ENCODE measurements around the gene GDE1.
A peak's percentile ranks its signal among the peaks of the same experiment; 100 is the strongest.

The GDE1 gene

DNA sequence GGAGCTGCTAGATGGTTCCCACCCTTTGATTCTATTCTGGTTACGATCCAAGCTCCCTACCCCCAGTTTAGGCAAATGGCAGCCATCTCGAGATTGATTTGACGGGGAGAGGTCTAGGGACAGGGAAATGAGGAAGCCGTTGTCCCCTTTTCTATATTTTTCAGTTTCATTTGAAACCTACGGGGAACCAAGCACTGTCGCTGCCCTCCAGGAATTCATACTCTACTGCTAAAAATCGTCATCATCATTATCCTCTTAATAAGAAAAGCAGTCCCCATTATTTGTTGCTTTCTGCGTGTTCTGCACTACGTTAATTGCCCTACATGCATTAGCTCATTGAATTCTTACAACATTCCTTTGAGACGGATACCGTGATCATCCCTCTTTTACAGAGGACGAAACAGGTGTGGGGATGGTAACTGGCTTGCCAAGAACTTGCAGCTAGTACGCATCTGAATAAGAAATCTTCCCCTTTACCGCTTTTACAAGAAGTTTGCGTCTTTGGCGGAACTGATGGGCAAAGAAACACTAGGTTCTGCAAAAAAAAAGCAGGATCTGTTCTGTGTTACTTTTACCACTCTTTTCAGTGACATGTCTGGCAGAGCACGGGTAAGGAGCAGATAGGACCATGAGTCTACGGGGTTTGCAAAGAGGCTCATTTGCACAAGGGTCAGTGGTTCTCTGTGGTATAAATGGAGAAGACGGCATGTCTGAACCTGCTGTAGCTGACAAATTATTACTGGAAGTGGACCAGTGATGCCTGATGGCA is 2.9 kb upstream of the GDE1 start:
- TF ChIP-seq TAF1 (IDR thresholded peaks at IDR 0.05; ENCODE audit: low read depth, low read length), result no peak
- TF ChIP-seq POU2F2 (IDR thresholded peaks at IDR 0.05; ENCODE audit: low read depth, low read length), result no peak
- TF ChIP-seq PAX5 (IDR thresholded peaks at IDR 0.05; ENCODE audit: insufficient read depth, low read length, severe bottlenecking), result no peak
- TF ChIP-seq POLR2AphosphoS5 (IDR thresholded peaks at IDR 0.05; ENCODE audit: low read depth, low read length), result no peak
- no peak for TF ChIP-seq POLR2A (IDR thresholded peaks at IDR 0.05; ENCODE audit: low read depth, low read length)
- TF ChIP-seq SPI1 (IDR thresholded peaks at IDR 0.05; ENCODE audit: low read depth, low read length), result peak; percentile 57
- DNase-seq (ENCODE audit: insufficient read length, low spot score) (no peak), FAIRE-seq (peak; percentile 61)

DNA sequence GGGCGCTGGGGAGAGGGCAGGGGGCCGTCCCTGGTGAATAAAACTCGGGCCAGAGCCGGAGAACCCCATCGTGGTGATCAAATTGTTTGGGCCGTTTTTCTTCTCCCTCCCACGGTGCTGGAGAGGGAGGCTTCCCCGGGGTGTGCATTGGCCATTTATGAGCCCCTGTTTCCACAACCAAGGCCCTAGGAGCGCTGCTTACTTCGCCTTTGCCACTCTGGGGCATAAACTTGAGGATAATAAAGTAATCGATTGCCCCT is 2.4 kb upstream of the GDE1 start:
- FAIRE-seq (no peak), DNase-seq (ENCODE audit: insufficient read length, low spot score) (no peak)
- TF ChIP-seq SPI1 (IDR thresholded peaks at IDR 0.05; ENCODE audit: low read depth, low read length) (no peak), POLR2A (IDR thresholded peaks at IDR 0.05; ENCODE audit: low read depth, low read length) (no peak), POLR2AphosphoS5 (IDR thresholded peaks at IDR 0.05; ENCODE audit: low read depth, low read length) (no peak), POU2F2 (IDR thresholded peaks at IDR 0.05; ENCODE audit: low read depth, low read length) (no peak), PAX5 (IDR thresholded peaks at IDR 0.05; ENCODE audit: insufficient read depth, low read length, severe bottlenecking) (no peak), TAF1 (IDR thresholded peaks at IDR 0.05; ENCODE audit: low read depth, low read length) (no peak)

DNA sequence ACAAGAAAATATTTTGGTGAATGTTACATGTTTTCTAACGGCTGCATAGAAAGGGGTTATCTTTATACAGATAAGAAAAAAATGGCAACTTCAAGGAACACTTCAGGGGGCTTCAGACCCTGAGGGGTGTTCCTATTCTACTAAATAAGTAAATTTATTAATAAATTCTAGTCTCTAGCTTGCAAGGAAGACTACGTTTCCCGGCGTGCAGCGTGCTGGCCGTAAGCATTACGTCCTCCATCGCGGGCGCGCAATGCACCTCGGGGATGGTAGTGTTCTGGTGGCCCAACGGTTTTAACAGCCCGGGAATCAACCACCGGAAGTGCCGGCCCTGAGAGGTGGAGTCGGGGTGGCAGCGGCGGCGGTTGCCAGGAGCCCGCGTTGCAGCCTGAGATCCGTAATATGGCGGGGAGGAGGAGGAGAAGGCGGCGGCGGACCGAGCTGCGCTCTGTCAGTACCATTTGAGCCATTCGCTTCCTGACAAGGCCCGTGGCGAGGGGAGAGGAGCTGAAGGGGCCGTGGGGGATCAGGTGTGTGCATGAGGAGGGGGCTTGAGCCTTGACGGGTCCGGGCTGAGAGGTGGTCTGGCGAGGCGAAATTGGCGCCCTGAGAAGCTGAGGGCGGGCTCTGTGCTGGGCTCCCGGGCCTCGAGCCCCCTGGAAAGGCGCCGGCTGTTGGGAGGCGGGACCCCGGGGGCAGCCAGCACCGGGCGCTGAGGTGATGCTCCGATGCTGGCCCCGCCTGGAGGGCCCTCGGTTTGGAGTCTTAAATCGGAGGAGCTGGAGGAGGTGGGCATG is 1.9 kb upstream of the GDE1 start, which contains the start of gene CCP110:
CCP110 (plus strand) TSS at position 384 of the 797 bp plus-strand sequence. CDS start 3,940 bp downstream, outside the sequence.
- TF ChIP-seq POU2F2 (IDR thresholded peaks at IDR 0.05; ENCODE audit: low read depth, low read length) (peak; percentile 34; the same call in 1 of the 2 replicates), POLR2AphosphoS5 (IDR thresholded peaks at IDR 0.05; ENCODE audit: low read depth, low read length) (0 out of 2 replicates have a peak, but pooled peaks have one; percentile 48), PAX5 (IDR thresholded peaks at IDR 0.05; ENCODE audit: insufficient read depth, low read length, severe bottlenecking) (no peak), POLR2A (IDR thresholded peaks at IDR 0.05; ENCODE audit: low read depth, low read length) (peak; percentile 51; the same call in 1 of the 2 replicates), TAF1 (IDR thresholded peaks at IDR 0.05; ENCODE audit: low read depth, low read length) (peak; percentile 58; the same call in 1 of the 2 replicates), SPI1 (IDR thresholded peaks at IDR 0.05; ENCODE audit: low read depth, low read length) (no peak; the same call in 1 of the 2 replicates)
- peak; percentile 77 for DNase-seq (ENCODE audit: insufficient read length, low spot score)
- peak; percentile 93 for FAIRE-seq

DNA sequence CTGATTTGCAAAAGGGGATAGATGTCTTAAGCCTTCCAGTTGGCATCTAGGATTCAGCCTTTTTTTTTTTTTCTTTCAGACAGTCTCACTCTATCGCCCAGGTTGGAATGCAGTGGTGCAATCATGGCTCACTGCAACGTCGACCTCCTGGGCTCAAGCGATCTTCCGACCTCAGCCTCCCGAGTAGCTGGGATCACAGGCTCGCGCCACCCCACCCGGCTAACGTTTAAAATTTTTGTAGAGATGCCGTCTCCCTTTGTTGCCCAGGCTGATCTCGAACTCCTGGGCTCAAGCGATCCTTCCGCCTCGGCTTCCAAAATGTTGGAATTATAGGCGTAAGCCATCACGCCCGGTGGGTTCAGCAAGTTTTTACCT is 1.3 kb upstream of the GDE1 start:
- DNase-seq (ENCODE audit: insufficient read length, low spot score) (no peak), FAIRE-seq (no peak)
- TF ChIP-seq POLR2AphosphoS5 (IDR thresholded peaks at IDR 0.05; ENCODE audit: low read depth, low read length), result no peak
- TF ChIP-seq POLR2A (IDR thresholded peaks at IDR 0.05; ENCODE audit: low read depth, low read length), result no peak
- TF ChIP-seq SPI1 (IDR thresholded peaks at IDR 0.05; ENCODE audit: low read depth, low read length), result no peak
- TF ChIP-seq TAF1 (IDR thresholded peaks at IDR 0.05; ENCODE audit: low read depth, low read length), result no peak
- TF ChIP-seq POU2F2 (IDR thresholded peaks at IDR 0.05; ENCODE audit: low read depth, low read length), result no peak
- TF ChIP-seq PAX5 (IDR thresholded peaks at IDR 0.05; ENCODE audit: insufficient read depth, low read length, severe bottlenecking), result no peak

DNA sequence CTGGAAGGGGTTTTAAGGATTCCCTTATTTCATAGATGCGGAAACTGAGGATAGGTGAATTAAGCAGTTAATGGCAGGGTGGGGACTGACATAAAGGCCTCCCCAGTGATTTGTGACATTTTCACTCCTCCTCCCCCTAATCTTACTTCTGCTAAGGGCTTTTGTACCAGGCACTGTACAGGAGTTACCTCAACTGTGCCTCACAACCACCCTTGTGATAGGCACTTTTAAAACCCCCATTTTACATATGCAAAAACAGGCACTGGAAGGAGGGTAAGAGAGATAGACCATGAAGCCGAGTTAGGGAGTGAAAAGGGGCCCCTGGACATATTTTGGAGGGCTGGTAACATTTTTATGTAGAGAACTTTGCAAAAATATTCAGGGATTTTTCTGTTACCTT is 862 bp upstream of the GDE1 start:
- TF ChIP-seq POLR2AphosphoS5 (IDR thresholded peaks at IDR 0.05; ENCODE audit: low read depth, low read length) (no peak), POLR2A (IDR thresholded peaks at IDR 0.05; ENCODE audit: low read depth, low read length) (no peak), SPI1 (IDR thresholded peaks at IDR 0.05; ENCODE audit: low read depth, low read length) (no peak), TAF1 (IDR thresholded peaks at IDR 0.05; ENCODE audit: low read depth, low read length) (no peak), PAX5 (IDR thresholded peaks at IDR 0.05; ENCODE audit: insufficient read depth, low read length, severe bottlenecking) (no peak), POU2F2 (IDR thresholded peaks at IDR 0.05; ENCODE audit: low read depth, low read length) (no peak)
- FAIRE-seq, result no peak
- DNase-seq (ENCODE audit: insufficient read length, low spot score), result no peak

DNA sequence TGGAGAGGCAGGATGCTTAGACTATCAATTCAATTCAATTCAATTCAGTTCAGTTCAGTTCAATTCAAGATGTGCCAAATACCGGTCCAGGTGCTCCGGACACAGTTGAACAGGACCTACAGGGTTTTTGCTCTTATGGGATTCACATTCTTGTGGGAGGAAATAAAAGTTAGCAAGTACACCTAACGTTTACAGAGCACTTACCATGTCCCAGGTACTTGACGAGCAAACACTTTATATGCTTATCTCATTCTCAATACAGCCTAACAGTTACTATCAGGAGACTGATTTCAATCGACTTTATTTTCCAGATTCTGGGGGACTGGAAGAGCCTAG is 467 bp upstream of the GDE1 start:
- no peak for TF ChIP-seq TAF1 (IDR thresholded peaks at IDR 0.05; ENCODE audit: low read depth, low read length)
- no peak for TF ChIP-seq SPI1 (IDR thresholded peaks at IDR 0.05; ENCODE audit: low read depth, low read length)
- no peak for TF ChIP-seq PAX5 (IDR thresholded peaks at IDR 0.05; ENCODE audit: insufficient read depth, low read length, severe bottlenecking)
- no peak for TF ChIP-seq POLR2AphosphoS5 (IDR thresholded peaks at IDR 0.05; ENCODE audit: low read depth, low read length)
- TF ChIP-seq POU2F2 (IDR thresholded peaks at IDR 0.05; ENCODE audit: low read depth, low read length), result no peak
- TF ChIP-seq POLR2A (IDR thresholded peaks at IDR 0.05; ENCODE audit: low read depth, low read length), result no peak
- DNase-seq (ENCODE audit: insufficient read length, low spot score) (no peak), FAIRE-seq (no peak)

DNA sequence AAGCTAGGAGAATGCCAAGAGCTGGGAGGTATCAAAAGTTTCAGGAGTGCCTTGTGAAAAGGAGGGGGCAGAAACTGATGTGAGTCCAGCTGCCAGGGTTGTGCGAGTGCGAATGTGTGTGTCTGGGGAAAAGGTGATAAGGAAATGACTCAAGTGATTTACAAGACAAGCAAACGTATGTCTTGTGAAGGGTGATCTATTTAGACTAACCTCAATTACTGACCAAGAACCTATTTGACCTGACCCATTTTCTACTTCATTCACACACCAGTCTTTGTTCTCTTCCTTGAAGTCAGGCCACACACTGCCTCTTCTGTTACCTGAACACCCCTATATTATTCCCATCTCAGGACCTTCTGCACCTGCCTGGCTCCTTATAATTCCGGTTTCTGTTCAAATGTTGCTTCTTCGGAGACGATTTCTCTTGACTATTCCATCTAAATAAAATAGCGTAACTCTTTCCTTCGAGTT is 1.0 kb downstream of the GDE1 start:
- FAIRE-seq, result peak; percentile 26
- DNase-seq (ENCODE audit: insufficient read length, low spot score), result no peak
- TF ChIP-seq POLR2A (IDR thresholded peaks at IDR 0.05; ENCODE audit: low read depth, low read length) (no peak), POLR2AphosphoS5 (IDR thresholded peaks at IDR 0.05; ENCODE audit: low read depth, low read length) (no peak), SPI1 (IDR thresholded peaks at IDR 0.05; ENCODE audit: low read depth, low read length) (no peak), POU2F2 (IDR thresholded peaks at IDR 0.05; ENCODE audit: low read depth, low read length) (no peak), TAF1 (IDR thresholded peaks at IDR 0.05; ENCODE audit: low read depth, low read length) (no peak), PAX5 (IDR thresholded peaks at IDR 0.05; ENCODE audit: insufficient read depth, low read length, severe bottlenecking) (no peak)

DNA sequence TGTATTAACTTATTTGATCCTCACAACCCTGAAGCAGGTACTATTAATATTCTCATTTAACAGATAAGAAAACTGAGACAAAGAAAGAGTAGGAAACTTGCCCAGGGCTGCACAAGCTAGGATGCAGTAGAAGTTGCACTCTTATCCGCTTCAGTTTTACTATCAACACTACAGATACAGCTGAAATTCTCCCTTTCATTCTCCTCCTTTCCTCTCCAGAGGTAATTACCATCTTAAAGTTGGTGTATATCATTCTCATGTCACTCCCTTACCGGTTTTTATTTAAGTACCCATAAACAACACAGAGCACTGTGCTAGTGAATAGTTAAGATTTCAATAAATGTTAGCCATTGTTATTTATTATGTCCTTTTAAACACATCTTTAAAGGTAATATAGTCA is 3.5 kb downstream of the GDE1 start:
- no peak for TF ChIP-seq SPI1 (IDR thresholded peaks at IDR 0.05; ENCODE audit: low read depth, low read length)
- TF ChIP-seq POLR2AphosphoS5 (IDR thresholded peaks at IDR 0.05; ENCODE audit: low read depth, low read length), result no peak
- TF ChIP-seq POLR2A (IDR thresholded peaks at IDR 0.05; ENCODE audit: low read depth, low read length), result no peak
- TF ChIP-seq PAX5 (IDR thresholded peaks at IDR 0.05; ENCODE audit: insufficient read depth, low read length, severe bottlenecking), result no peak
- TF ChIP-seq POU2F2 (IDR thresholded peaks at IDR 0.05; ENCODE audit: low read depth, low read length), result no peak
- TF ChIP-seq TAF1 (IDR thresholded peaks at IDR 0.05; ENCODE audit: low read depth, low read length), result no peak
- FAIRE-seq, result no peak
- no peak for DNase-seq (ENCODE audit: insufficient read length, low spot score)

All from GM12891 (cell line).